HepG2 (cell line): ENCODE measurements around the gene YKT6. TPM values are rescaled to one million over a fixed set of nuclear protein-coding genes. Genes with fewer than 3 reads are reported as not detected.

Experiments
- ATAC-seq: fragments of 200-7000 bp; cut with Tn5 transposase; 3 replicates; pipeline ENCODE4 v1.9.1; 2020; ENCODE audit warnings: mild to moderate bottlenecking, moderate library complexity
- BruUV-seq: library from RNA; stranded (reverse); fragments of 400-500 nt; replicated peaks from 2 replicates; lab custom pipeline; 2021; lab: Mats Ljungman, UMichigan
- CTCF ChIA-PET: fragments of 300-600 bp; formaldehyde crosslinking; extraction: SDS; loops from one replicate; lab custom pipeline; 2021; ENCODE audit warnings: low total read pairs, inconsistent platforms, low intra/inter-chr PET ratio; lab: Yijun Ruan, JAX
- POLR2A ChIA-PET: fragments of 350-600 bp; sonication (Branson Sonifier 250); formaldehyde crosslinking; loops from one replicate; lab custom pipeline; 2020; ENCODE audit warnings: antibody characterized with exemption, inconsistent platforms; lab: Yijun Ruan, JAX
- DNase-seq: peaks from one replicate; pipeline ENCODE4 v3.0.0-alpha.2; 2015; ENCODE audit warnings: low spot score
- FAIRE-seq: peaks from 3 replicates; lab custom pipeline; 2011; peaks lifted over from hg19 to GRCh38; lab: Jason Lieb, UNC
- H2AFZ ChIP-seq: one replicate; pipeline ENCODE4 v1.6.1; 2011; ENCODE audit warnings: low read length, inconsistent platforms
- H3K27ac ChIP-seq: fragments of 300-600 bp; 3 replicates; pipeline ENCODE4 v1.8.0; 2011; ENCODE audit warnings: mixed run types, mild to moderate bottlenecking, mixed read lengths, low read length, inconsistent platforms; ENCODE audit not compliant: insufficient read depth; ENCODE audit errors: extremely low read length
- H3K27me3 ChIP-seq, 2 experiments: fragments of 200-600 bp in 1 of 2; 2 replicates in 1 of 2; 3 replicates in 1 of 2; pipeline versions ENCODE4 v1.6.0 to v1.8.0; 2011; ENCODE audit warnings: low read length in 2 of 2, mild to moderate bottlenecking in 2 of 2, moderate library complexity in 2 of 2, inconsistent platforms in 1 of 2; ENCODE audit not compliant: insufficient read depth in 2 of 2, control insufficient read depth in 1 of 2
- H3K36me3 ChIP-seq, 2 experiments: fragments of 200-600 bp in 1 of 2; replicated peaks in 1 of 2; 2 replicates in 1 of 2; 3 replicates in 1 of 2; pipeline versions ENCODE4 v1.5.1 to v1.8.0; 2011; ENCODE audit warnings: low read length in 2 of 2, inconsistent platforms in 1 of 2; ENCODE audit not compliant: insufficient read depth in 2 of 2, control insufficient read depth in 1 of 2
- H3K4me1 ChIP-seq: 2 replicates; pipeline ENCODE4 v1.5.1; 2012; ENCODE audit warnings: low read length, inconsistent platforms; ENCODE audit not compliant: insufficient read depth
- H3K4me2 ChIP-seq: 2 replicates; pipeline ENCODE4 v1.6.0; 2011; ENCODE audit warnings: low read depth, low read length, inconsistent platforms
- H3K4me3 ChIP-seq, 3 experiments: fragments of 200-600 bp in 1 of 3; sonication (generic), shearing (Covaris generic) in 1 of 3; replicated peaks in 1 of 3; 2 replicates each; pipeline ENCODE4 v1.5.1; 2011 to 2016; ENCODE audit warnings: low read length in 3 of 3, inconsistent platforms in 2 of 3, low read depth in 2 of 3, mild to moderate bottlenecking in 2 of 3, control low read depth in 1 of 3, mixed read lengths in 1 of 3; ENCODE audit not compliant: insufficient read depth in 1 of 3
- H3K79me2 ChIP-seq: one replicate; pipeline ENCODE4 v1.6.1; 2011; ENCODE audit warnings: low read length, inconsistent platforms; ENCODE audit not compliant: insufficient read depth
- H3K9ac ChIP-seq: 2 replicates; pipeline ENCODE4 v1.6.0; 2011; ENCODE audit warnings: mild to moderate bottlenecking, low read depth, low read length, inconsistent platforms; ENCODE audit not compliant: insufficient read depth
- H3K9me3 ChIP-seq: 2 replicates; pipeline ENCODE4 v1.5.1; 2012; ENCODE audit warnings: mild to moderate bottlenecking, low read length
- H4K20me1 ChIP-seq: 2 replicates; pipeline ENCODE4 v1.6.0; 2011; ENCODE audit warnings: inconsistent platforms, mild to moderate bottlenecking, low read length, moderate library complexity; ENCODE audit not compliant: insufficient read depth
- HOXA5 ChIP-seq: sonication (generic); formaldehyde crosslinking; IDR thresholded peaks from 2 replicates; pipeline ENCODE4 v1.4.0; 2020; ENCODE audit warnings: missing genetic modification reagents
- PHF5A ChIP-seq: IDR thresholded peaks from one replicate; pipeline ENCODE4 v1.6.1; 2018; ENCODE audit warnings: low read depth, missing genetic modification reagents; ENCODE audit not compliant: unreplicated experiment
- PREB ChIP-seq: sonication (generic); formaldehyde crosslinking; IDR thresholded peaks from 2 replicates; pipeline ENCODE4 v1.4.0; 2020; ENCODE audit warnings: missing genetic modification reagents
- TAF1 ChIP-seq: sonication (generic); formaldehyde crosslinking; IDR thresholded peaks from 2 replicates; pipeline ENCODE4 v1.4.0; 2020; ENCODE audit warnings: missing genetic modification reagents
- ZBTB2 ChIP-seq: sonication (generic); formaldehyde crosslinking; IDR thresholded peaks from 2 replicates; pipeline ENCODE4 v1.8.0; 2022; ENCODE audit warnings: low read depth, missing genetic modification reagents
- ZBTB33 ChIP-seq: sonication (generic); formaldehyde crosslinking; IDR thresholded peaks from 2 replicates; pipeline ENCODE4 v1.4.0; 2020; ENCODE audit warnings: missing genetic modification reagents
- ZEB1 ChIP-seq: IDR thresholded peaks from 2 replicates; pipeline ENCODE4 v1.6.1; 2012; ENCODE audit warnings: mild to moderate bottlenecking, low read depth, inconsistent platforms; ENCODE audit not compliant: insufficient replicate concordance
- ZNF292 ChIP-seq: sonication (generic); formaldehyde crosslinking; IDR thresholded peaks from 2 replicates; pipeline ENCODE4 v1.8.1; 2022; ENCODE audit warnings: mild to moderate bottlenecking, low read depth, missing genetic modification reagents, borderline replicate concordance
- ZNF788 ChIP-seq: sonication (generic); formaldehyde crosslinking; IDR thresholded peaks from 2 replicates; pipeline ENCODE4 v1.5.0; 2020; ENCODE audit warnings: mild to moderate bottlenecking, missing genetic modification reagents, borderline replicate concordance
- WGBS: methylation state at CpG from one replicate; pipeline ENCODE4 v1.1.6; 2017; ENCODE audit warnings: low lambda C conversion rate; 5-methylcytosine and 5-hydroxymethylcytosine counted together
- in situ Hi-C: cut with HindIII; loops from 2 replicates; pipeline ENCODE4 v1.10.0; 2017; ENCODE audit warnings: low pct_unique_long_range_greater_than_20kb; ENCODE audit not compliant: extremely low pct_ligation_motif_present
- intact Hi-C: fragments of 100-400 bp; cut with micrococcal nuclease; formaldehyde crosslinking; loops from one replicate; pipeline ENCODE4 v1.10.0; 2022; ENCODE audit not compliant: unreplicated experiment
- polyA plus RNA-seq, 8 experiments: library from polyadenylated mRNA; depleted of rRNA in 3 of 8; stranded (reverse) in 7 of 8; unstranded in 1 of 8; fragments of >200 nt; fragmentation: Illumina TruSeq in 4 of 8; extraction: Trizol in 4 of 8; gene quantifications; 2 replicates each; pipeline versions ENCODE4 v1.2.1 to v1.2.3, GENCODE V29; 2011 to 2016; ENCODE audit warnings: low read depth in 4 of 8, missing spikeins in 1 of 8, mixed read lengths in 1 of 8; ENCODE audit not compliant: insufficient read depth in 1 of 8
- total RNA-seq, 5 experiments: library from RNA; depleted of rRNA; stranded (reverse); fragments of >200 nt; fragmentation: Illumina TruSeq; extraction: Trizol; gene quantifications; 2 replicates each; pipeline ENCODE4 v1.2.3, GENCODE V29; 2016; ENCODE audit warnings: low read depth in 1 of 5

Gene YKT6
- total and polyA plus RNA-seq, 2 of the 13 experiments (the other 11 are each of a cell fraction or from before 2014, with no cell fraction given) = 52.2 to 60.3 TPM

- intact Hi-C loops (no loop called here), in situ Hi-C loops (no loop called here)
- Histone ChIP-seq H3K9me3 (no peaks in the 10 kb centered on the region), H3K4me1 (no peaks in the 10 kb centered on the region), H3K4me3 (no peak overlapping the region), H3K36me3 (no peaks in the 10 kb centered on the region), H3K4me2 (no peak overlapping the region), H4K20me1 (no peaks in the 10 kb centered on the region), H3K79me2 (no peaks in the 10 kb centered on the region), H3K27ac (no peak overlapping the region), H3K9ac (no peak overlapping the region), H3K27me3 (peaks cover 7 to 25% of the 10 kb centered on the region in 2 experiments; a peak in 3 of 5 replicates), H2AFZ (no peak overlapping the region)
- ChIA-PET POLR2A (no interaction called here), CTCF (no interaction called here)
- FAIRE-seq (no peak), DNase-seq (no peak), ATAC-seq (no peak)
- no TSS peak for BruUV-seq
- TF ChIP-seq PREB (CRISPR knock-in tag) (no peak), PHF5A (CRISPR knock-in tag) (no peak)
- 23% methylated on average over 5 of the region's 12 CpGs for WGBS
Observed at GRCh38 chr7:44251881-44252280, 51.1 kb downstream of the YKT6 start.

GRCh38 chr7:44256459-44256858, 55.7 kb downstream of the YKT6 start:
- DNase-seq (no peak), FAIRE-seq (no peak), ATAC-seq (no peak; the same call in 2 of the 3 replicates)
- Histone ChIP-seq H3K27ac (no peak overlapping the region), H4K20me1 (no peaks in the 10 kb centered on the region), H3K4me3 (no peak overlapping the region), H3K27me3 (peaks cover 8 to 29% of the 10 kb centered on the region in 2 experiments; a peak in 4 of 5 replicates), H3K9me3 (no peaks in the 10 kb centered on the region), H3K4me2 (no peak overlapping the region), H3K4me1 (peaks cover 18% of the 10 kb centered on the region), H2AFZ (no peak overlapping the region), H3K9ac (no peak overlapping the region), H3K36me3 (no peaks in the 10 kb centered on the region), H3K79me2 (no peaks in the 10 kb centered on the region)
- ChIA-PET POLR2A (no interaction called here), CTCF (no interaction called here)
- intact Hi-C loops = no loop called here
- in situ Hi-C loops = no loop called here
- 73% methylated on average over 3 of the region's 5 CpGs for WGBS
- BruUV-seq = no TSS peak
- TF ChIP-seq ZNF788 (CRISPR knock-in tag) (no peak), TAF1 (CRISPR knock-in tag) (no peak), ZBTB2 (CRISPR knock-in tag) (no peak), ZNF292 (CRISPR knock-in tag) (no peak), ZBTB33 (CRISPR knock-in tag) (no peak), ZEB1 (no peak), HOXA5 (CRISPR knock-in tag) (no peak)
